ENCODE results near the gene P4HB.

The P4HB gene

DNA sequence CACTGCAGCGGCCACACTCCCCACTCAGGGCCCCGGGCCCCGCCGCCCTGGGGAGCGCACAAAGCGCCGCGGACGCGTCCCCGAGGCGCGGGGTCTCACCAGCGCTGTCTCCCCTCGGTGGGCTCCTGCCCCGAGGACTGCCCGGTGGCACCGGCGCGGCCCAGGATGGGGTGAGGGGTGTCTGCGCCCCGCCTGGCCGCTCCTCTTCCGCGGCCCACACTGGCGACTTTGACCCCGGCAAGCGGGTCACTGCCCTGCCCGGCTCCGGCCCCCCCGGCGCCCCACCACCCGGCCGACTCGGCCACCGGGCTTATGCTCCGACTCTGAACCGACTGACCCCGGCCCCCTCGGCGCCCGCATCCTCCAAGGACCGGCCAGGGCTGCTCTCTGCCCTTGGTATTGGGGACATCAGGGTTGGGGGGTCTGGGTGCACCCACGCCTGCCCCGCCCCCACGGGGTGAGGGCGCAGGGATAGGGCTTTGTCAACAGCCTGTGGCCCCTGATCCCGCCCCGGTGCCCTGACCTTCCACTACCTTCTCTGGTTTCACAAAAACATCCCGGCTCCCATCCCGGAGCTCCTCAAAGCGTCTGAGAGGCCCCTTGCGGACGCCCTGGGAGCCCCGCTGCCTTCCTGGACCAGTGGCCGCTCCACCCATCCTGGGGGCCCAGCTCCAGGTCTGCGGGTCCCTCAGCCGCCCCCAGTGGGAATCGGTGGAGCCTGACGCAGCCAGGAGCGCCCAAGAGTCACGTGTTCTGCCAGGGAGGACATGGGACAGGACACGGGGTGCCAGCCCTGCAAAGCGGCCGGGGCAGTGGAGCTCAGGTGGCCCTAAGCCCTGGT, 55.6 kb downstream of the P4HB start:
- no peak for TF ChIP-seq RAD21 (IDR thresholded peaks at IDR 0.05; ENCODE audit: low read depth)
- TF ChIP-seq, protein P1, sequence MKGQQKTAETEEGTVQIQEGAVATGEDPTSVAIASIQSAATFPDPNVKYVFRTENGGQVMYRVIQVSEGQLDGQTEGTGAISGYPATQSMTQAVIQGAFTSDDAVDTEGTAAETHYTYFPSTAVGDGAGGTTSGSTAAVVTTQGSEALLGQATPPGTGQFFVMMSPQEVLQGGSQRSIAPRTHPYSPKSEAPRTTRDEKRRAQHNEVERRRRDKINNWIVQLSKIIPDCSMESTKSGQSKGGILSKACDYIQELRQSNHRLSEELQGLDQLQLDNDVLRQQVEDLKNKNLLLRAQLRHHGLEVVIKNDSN (IDR thresholded peaks at IDR 0.05) = peak; percentile 78

GRCh38 chr17:81803728-81804558, 56.4 kb downstream of the P4HB start, which contains the start of gene GCGR:
GCGR (plus strand) TSS chr17:81804150; CDS start chr17:81809019, 4,869 bp downstream.
- TF ChIP-seq TCF12 (IDR thresholded peaks at IDR 0.05; ENCODE audit: low read depth) (no peak), NFIC (IDR thresholded peaks at IDR 0.05) (no peak), FOXM1 (IDR thresholded peaks at IDR 0.05; ENCODE audit: borderline replicate concordance, low read depth) (no peak), YY1 (IDR thresholded peaks at IDR 0.05; ENCODE audit: low read depth) (no peak), CREB1 (IDR thresholded peaks at IDR 0.05; ENCODE audit: low read depth) (no peak), TAF1 (IDR thresholded peaks at IDR 0.05; ENCODE audit: low read depth) (no peak), RAD21 (IDR thresholded peaks at IDR 0.05; ENCODE audit: low read depth) (no peak), TEAD4 (IDR thresholded peaks at IDR 0.05) (no peak), CEBPB (IDR thresholded peaks at IDR 0.05) (no peak), EP300 (IDR thresholded peaks at IDR 0.05; ENCODE audit: borderline replicate concordance) (no peak), ZBTB7A (IDR thresholded peaks at IDR 0.05; ENCODE audit: low read depth) (no peak; the same call in 1 of the 2 replicates), REST (IDR thresholded peaks at IDR 0.05; ENCODE audit: low read depth) (no peak), EGR1 (IDR thresholded peaks at IDR 0.05) (no peak)
- TF ChIP-seq, protein P1 (IDR thresholded peaks at IDR 0.05) = no peak

GRCh38 chr17:81802856-81803643, 57.3 kb downstream of the P4HB start:
- TF ChIP-seq CREB1 (IDR thresholded peaks at IDR 0.05; ENCODE audit: low read depth) (no peak), YY1 (IDR thresholded peaks at IDR 0.05; ENCODE audit: low read depth) (no peak), EGR1 (IDR thresholded peaks at IDR 0.05) (no peak), TAF1 (IDR thresholded peaks at IDR 0.05; ENCODE audit: low read depth) (no peak), FOXM1 (IDR thresholded peaks at IDR 0.05; ENCODE audit: borderline replicate concordance, low read depth) (no peak), REST (IDR thresholded peaks at IDR 0.05; ENCODE audit: low read depth) (no peak), TCF12 (IDR thresholded peaks at IDR 0.05; ENCODE audit: low read depth) (no peak), NFIC (IDR thresholded peaks at IDR 0.05) (no peak), TEAD4 (IDR thresholded peaks at IDR 0.05) (no peak), CEBPB (IDR thresholded peaks at IDR 0.05) (no peak), RAD21 (IDR thresholded peaks at IDR 0.05; ENCODE audit: low read depth) (no peak), ZBTB7A (IDR thresholded peaks at IDR 0.05; ENCODE audit: low read depth) (no peak), EP300 (IDR thresholded peaks at IDR 0.05; ENCODE audit: borderline replicate concordance) (no peak)
- TF ChIP-seq, protein P2, sequence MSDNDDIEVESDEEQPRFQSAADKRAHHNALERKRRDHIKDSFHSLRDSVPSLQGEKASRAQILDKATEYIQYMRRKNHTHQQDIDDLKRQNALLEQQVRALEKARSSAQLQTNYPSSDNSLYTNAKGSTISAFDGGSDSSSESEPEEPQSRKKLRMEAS (IDR thresholded peaks at IDR 0.05) = no peak
- TF ChIP-seq, protein P1 (IDR thresholded peaks at IDR 0.05) = no peak

- TF ChIP-seq, protein P2 (IDR thresholded peaks at IDR 0.05) = no peak
- TF ChIP-seq REST (IDR thresholded peaks at IDR 0.05; ENCODE audit: low read depth) (no peak), TEAD4 (IDR thresholded peaks at IDR 0.05) (no peak), TAF1 (IDR thresholded peaks at IDR 0.05; ENCODE audit: low read depth) (no peak), ZBTB7A (IDR thresholded peaks at IDR 0.05; ENCODE audit: low read depth) (no peak), EP300 (IDR thresholded peaks at IDR 0.05; ENCODE audit: borderline replicate concordance) (no peak), CREB1 (IDR thresholded peaks at IDR 0.05; ENCODE audit: low read depth) (no peak), NFIC (IDR thresholded peaks at IDR 0.05) (no peak), CEBPB (IDR thresholded peaks at IDR 0.05) (no peak), RAD21 (IDR thresholded peaks at IDR 0.05; ENCODE audit: low read depth) (no peak), EGR1 (IDR thresholded peaks at IDR 0.05) (no peak), TCF12 (IDR thresholded peaks at IDR 0.05; ENCODE audit: low read depth) (no peak)
- TF ChIP-seq, protein P1 (IDR thresholded peaks at IDR 0.05) = no peak
These were observed 58.1 kb downstream of the P4HB start for GRCh38 chr17:81802048-81802758.
